Chondrocyte (in vitro differentiated cells): ENCODE measurements around the gene VWCE. TPM values are rescaled to one million over a fixed set of nuclear protein-coding genes. Genes with fewer than 3 reads are reported as not detected.

ENCODE experiments used
- DNase-seq: peaks from one replicate; pipeline ENCODE4 v3.0.0; 2021; ENCODE audit warnings: mixed read lengths, low spot score
- H3K27ac Mint-ChIP-seq: one replicate; pipeline ENCODE4 v1.8.0; 2021; ENCODE audit warnings: mild to moderate bottlenecking, moderate library complexity, mixed read lengths; ENCODE audit not compliant: unreplicated experiment
- H3K27me3 Mint-ChIP-seq: 2 replicates; pipeline ENCODE4 v1.8.0; 2021; ENCODE audit warnings: low read depth, mixed read lengths
- H3K36me3 Mint-ChIP-seq: 2 replicates; pipeline ENCODE4 v1.8.0; 2021; ENCODE audit warnings: low read depth, mixed read lengths
- H3K4me1 Mint-ChIP-seq: 2 replicates; pipeline ENCODE4 v1.8.0; 2021; ENCODE audit warnings: low read depth, mild to moderate bottlenecking, mixed read lengths
- H3K4me3 Mint-ChIP-seq: one replicate; pipeline ENCODE4 v1.8.0; 2021; ENCODE audit warnings: mild to moderate bottlenecking, moderate library complexity, mixed read lengths; ENCODE audit not compliant: unreplicated experiment
- H3K9me3 Mint-ChIP-seq: 2 replicates; pipeline ENCODE4 v1.8.0; 2021; ENCODE audit warnings: low read depth, mixed read lengths
- CTCF ChIP-seq: fragments of 200-600 bp; sonication (generic); IDR thresholded peaks from 2 replicates; pipeline ENCODE4 v1.5.0; 2021; ENCODE audit warnings: antibody characterized with exemption, mild to moderate bottlenecking, moderate library complexity
- total RNA-seq: library from RNA; stranded (reverse); gene quantifications from 3 replicates; pipeline ENCODE4 v1.2.1, GENCODE V29; 2021

Gene VWCE
- total RNA-seq, 1 donor from 2014 or later: 4.1 TPM

- H3K36me3 Mint-ChIP-seq: peaks cover 38% of the 10 kb centered on the region
- H3K27ac Mint-ChIP-seq: no peak overlapping the region
- H3K9me3 Mint-ChIP-seq: no peaks in the 10 kb centered on the region
These were observed 11.1 kb upstream of the VWCE start for GRCh38 chr11:61306221-61306620.

GRCh38 chr11:61305417-61305816 lies 10.3 kb upstream of the VWCE start:
- H3K36me3 Mint-ChIP-seq: peaks cover 40% of the 10 kb centered on the region
- no peak overlapping the region for H3K4me3 Mint-ChIP-seq
- no peaks in the 10 kb centered on the region for H3K27me3 Mint-ChIP-seq
- no peaks in the 10 kb centered on the region for H3K4me1 Mint-ChIP-seq
- TF ChIP-seq CTCF: no peak
- no peak overlapping the region for H3K27ac Mint-ChIP-seq
- no peak for DNase-seq
- H3K9me3 Mint-ChIP-seq: no peaks in the 10 kb centered on the region

More at GRCh38 chr11:61306221-61306620, 11.1 kb upstream of the VWCE start:
- no peak for TF ChIP-seq CTCF
- no peak for DNase-seq
- Mint-ChIP-seq H3K27me3 (no peaks in the 10 kb centered on the region), H3K4me1 (no peaks in the 10 kb centered on the region), H3K4me3 (no peak overlapping the region)

GRCh38 chr11:61303725-61304124 lies 8.6 kb upstream of the VWCE start:
- Mint-ChIP-seq H3K27me3 (no peaks in the 10 kb centered on the region), H3K4me1 (peaks cover 6% of the 10 kb centered on the region), H3K27ac (no peak overlapping the region), H3K9me3 (no peaks in the 10 kb centered on the region), H3K36me3 (peaks cover 39% of the 10 kb centered on the region), H3K4me3 (no peak overlapping the region)
- no peak for TF ChIP-seq CTCF
- DNase-seq: no peak

GRCh38 chr11:61302550-61302949 lies 7.4 kb upstream of the VWCE start:
- TF ChIP-seq CTCF: no peak
- Mint-ChIP-seq H3K27me3 (no peaks in the 10 kb centered on the region), H3K9me3 (no peaks in the 10 kb centered on the region), H3K36me3 (peaks cover 45% of the 10 kb centered on the region), H3K4me1 (peaks cover 18% of the 10 kb centered on the region), H3K4me3 (no peak overlapping the region), H3K27ac (no peak overlapping the region)
- DNase-seq: no peak

GRCh38 chr11:61298663-61299244 lies 3.6 kb upstream of the VWCE start:
- Mint-ChIP-seq H3K27ac (peak overlapping the region; percentile 75), H3K4me3 (no peak overlapping the region), H3K36me3 (peaks cover 41% of the 10 kb centered on the region), H3K9me3 (no peaks in the 10 kb centered on the region), H3K27me3 (no peaks in the 10 kb centered on the region), H3K4me1 (peaks cover 37% of the 10 kb centered on the region)
- DNase-seq: no peak
- no peak for TF ChIP-seq CTCF
